Panc1 (cell line): ENCODE measurements around the gene FBXO5. TPM values are rescaled to one million over a fixed set of nuclear protein-coding genes. Genes with fewer than 3 reads are reported as not detected.

Source experiments
- ATAC-seq: fragments of 200-7000 bp; cut with Tn5 transposase; 2 replicates; pipeline ENCODE4 v1.9.1; 2020; ENCODE audit warnings: mild to moderate bottlenecking, moderate library complexity
- BruUV-seq: library from RNA; stranded (reverse); fragments of 400-500 nt; replicated peaks from 2 replicates; lab custom pipeline; 2021; lab: Mats Ljungman, UMichigan
- CTCF ChIA-PET: fragments of 300-600 bp; sonication (Branson Sonifier 250); formaldehyde crosslinking; loops from one replicate; lab custom pipeline; 2022; ENCODE audit warnings: antibody characterized with exemption; lab: Charles Lee
- POLR2A ChIA-PET: fragments of 300-600 bp; sonication (Branson Sonifier 250); formaldehyde crosslinking; loops from one replicate; lab custom pipeline; 2022; ENCODE audit warnings: antibody characterized with exemption; lab: Charles Lee
- DNase-seq: peaks from one replicate; pipeline ENCODE4 v3.0.0-alpha.2; 2010; ENCODE audit warnings: low read depth, low spot score
- H3K27ac ChIP-seq: 2 replicates; pipeline ENCODE4 v1.5.1; 2011; ENCODE audit warnings: mild to moderate bottlenecking, low read length, inconsistent platforms
- H3K27me3 ChIP-seq: fragments of 200-500 bp; sonication (Bioruptor generic); 2 replicates; pipeline ENCODE4 v1.6.0; 2014; ENCODE audit warnings: low read length, inconsistent platforms; ENCODE audit not compliant: control insufficient read depth, insufficient read depth
- H3K36me3 ChIP-seq: fragments of 200-500 bp; sonication (Bioruptor generic); 2 replicates; pipeline ENCODE4 v1.5.1; 2014; ENCODE audit warnings: inconsistent platforms, mild to moderate bottlenecking, low read length, moderate library complexity; ENCODE audit not compliant: control insufficient read depth, insufficient read depth
- H3K4me1 ChIP-seq: 2 replicates; pipeline ENCODE4 v1.5.1; 2011; ENCODE audit warnings: inconsistent platforms, mild to moderate bottlenecking, low read length, moderate library complexity; ENCODE audit not compliant: control insufficient read depth, insufficient read depth
- H3K4me3 ChIP-seq, 2 experiments: 2 replicates each; pipeline ENCODE4 v1.5.1; 2011 to 2012; ENCODE audit warnings: low read depth in 2 of 2, low read length in 2 of 2, mild to moderate bottlenecking in 2 of 2, inconsistent platforms in 1 of 2, moderate library complexity in 1 of 2
- H3K9me3 ChIP-seq: fragments of 200-500 bp; sonication (Bioruptor generic); 2 replicates; pipeline ENCODE4 v1.5.1; 2014; ENCODE audit warnings: low read depth, mild to moderate bottlenecking, inconsistent platforms, low read length, moderate library complexity; ENCODE audit not compliant: control insufficient read depth, insufficient read depth
- CTCF ChIP-seq: fragments of 450-650 bp; IDR thresholded peaks from 2 replicates; pipeline ENCODE4 v1.5.1; 2017; ENCODE audit warnings: mild to moderate bottlenecking
- POLR2AphosphoS5 ChIP-seq: IDR thresholded peaks from 2 replicates; pipeline ENCODE4 v1.6.1; 2012; ENCODE audit warnings: mild to moderate bottlenecking, low read depth, low read length, moderate library complexity
- SIN3A ChIP-seq: IDR thresholded peaks from 2 replicates; pipeline ENCODE4 v1.6.1; 2012; ENCODE audit warnings: low read depth, mild to moderate bottlenecking, low read length, moderate library complexity, borderline replicate concordance; ENCODE audit not compliant: insufficient read depth
- TCF7L2 ChIP-seq: IDR thresholded peaks from 2 replicates; pipeline ENCODE4 v1.6.1; 2011; ENCODE audit warnings: mild to moderate bottlenecking, low read depth, low read length, inconsistent platforms
- in situ Hi-C: cut with HindIII; loops from 2 replicates; pipeline ENCODE4 v1.10.0; 2016; ENCODE audit warnings: low sequenced_read_pairs, low pct_unique_long_range_greater_than_20kb
- intact Hi-C: fragments of 100-400 bp; cut with micrococcal nuclease; formaldehyde crosslinking; loops from one replicate; pipeline ENCODE4 v1.10.0; 2022; ENCODE audit not compliant: unreplicated experiment
- total RNA-seq: library from RNA; stranded (reverse); gene quantifications from one replicate; pipeline ENCODE4 v1.2.1, GENCODE V29; 2021; ENCODE audit not compliant: unreplicated experiment
- TF ChIP-seq, protein P1 (sequence below), 2 experiments: IDR thresholded peaks; 2 replicates each; pipeline ENCODE4 v1.6.1; 2011 to 2012; ENCODE audit warnings: low read depth in 2 of 2, control low read depth in 1 of 2, low read length in 1 of 2, mild to moderate bottlenecking in 1 of 2, moderate library complexity in 1 of 2; ENCODE audit not compliant: insufficient read depth in 1 of 2

Gene FBXO5
- total RNA-seq, 1 experiment from 2014 or later, result 33.6 TPM

GRCh38 chr6:152948150-152948768, 34.6 kb downstream of the FBXO5 start:
- CTCF ChIA-PET, result interaction anchor here (0.6 to 2.1 kb wide), 8 partner anchors 40 to 642 kb away, joined by 4 to 14 read pairs (median 5); partner anchors contain the start of gene VIP
- TF ChIP-seq, protein P1, sequence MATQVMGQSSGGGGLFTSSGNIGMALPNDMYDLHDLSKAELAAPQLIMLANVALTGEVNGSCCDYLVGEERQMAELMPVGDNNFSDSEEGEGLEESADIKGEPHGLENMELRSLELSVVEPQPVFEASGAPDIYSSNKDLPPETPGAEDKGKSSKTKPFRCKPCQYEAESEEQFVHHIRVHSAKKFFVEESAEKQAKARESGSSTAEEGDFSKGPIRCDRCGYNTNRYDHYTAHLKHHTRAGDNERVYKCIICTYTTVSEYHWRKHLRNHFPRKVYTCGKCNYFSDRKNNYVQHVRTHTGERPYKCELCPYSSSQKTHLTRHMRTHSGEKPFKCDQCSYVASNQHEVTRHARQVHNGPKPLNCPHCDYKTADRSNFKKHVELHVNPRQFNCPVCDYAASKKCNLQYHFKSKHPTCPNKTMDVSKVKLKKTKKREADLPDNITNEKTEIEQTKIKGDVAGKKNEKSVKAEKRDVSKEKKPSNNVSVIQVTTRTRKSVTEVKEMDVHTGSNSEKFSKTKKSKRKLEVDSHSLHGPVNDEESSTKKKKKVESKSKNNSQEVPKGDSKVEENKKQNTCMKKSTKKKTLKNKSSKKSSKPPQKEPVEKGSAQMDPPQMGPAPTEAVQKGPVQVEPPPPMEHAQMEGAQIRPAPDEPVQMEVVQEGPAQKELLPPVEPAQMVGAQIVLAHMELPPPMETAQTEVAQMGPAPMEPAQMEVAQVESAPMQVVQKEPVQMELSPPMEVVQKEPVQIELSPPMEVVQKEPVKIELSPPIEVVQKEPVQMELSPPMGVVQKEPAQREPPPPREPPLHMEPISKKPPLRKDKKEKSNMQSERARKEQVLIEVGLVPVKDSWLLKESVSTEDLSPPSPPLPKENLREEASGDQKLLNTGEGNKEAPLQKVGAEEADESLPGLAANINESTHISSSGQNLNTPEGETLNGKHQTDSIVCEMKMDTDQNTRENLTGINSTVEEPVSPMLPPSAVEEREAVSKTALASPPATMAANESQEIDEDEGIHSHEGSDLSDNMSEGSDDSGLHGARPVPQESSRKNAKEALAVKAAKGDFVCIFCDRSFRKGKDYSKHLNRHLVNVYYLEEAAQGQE (IDR thresholded peaks at IDR 0.05; ENCODE audit: insufficient read depth in 1 of 2, low read depth in 2 of 2, low read length in 1 of 2), result no peak
- TF ChIP-seq CTCF, result peak; percentile 78
- TF ChIP-seq TCF7L2, result no peak
- POLR2A ChIA-PET, result no interaction called here
- peak; percentile 20 for DNase-seq
- no peak overlapping the region for H3K27ac ChIP-seq
- intact Hi-C loops, result loop anchor here (1.0 to 2.0 kb wide), 3 partner anchors 84 to 395 kb away; no protein-coding TSS in a partner anchor
- H3K4me1 ChIP-seq, result peaks cover 4% of the 10 kb centered on the region; the same call in 1 of the 2 replicates
- H3K4me3 ChIP-seq, result peak overlapping the region in 1 of 2 experiments; percentile 29; a peak in 1 of 4 replicates
- no TSS peak for BruUV-seq
- H3K9me3 ChIP-seq, result no peaks in the 10 kb centered on the region
- no peaks in the 10 kb centered on the region for H3K36me3 ChIP-seq
- in situ Hi-C loops, result no loop called here
- 0 out of 2 replicates have a peak, but pooled peaks cover 4% of the 10 kb centered on the region for H3K27me3 ChIP-seq
- ATAC-seq, result peak; percentile 92

GRCh38 chr6:152946995-152947394, 35.8 kb downstream of the FBXO5 start:
- intact Hi-C loops, result no loop called here
- H3K27me3 ChIP-seq, result 0 out of 2 replicates have a peak, but pooled peaks cover 4% of the 10 kb centered on the region
- no peaks in the 10 kb centered on the region for H3K36me3 ChIP-seq
- in situ Hi-C loops, result no loop called here
- CTCF ChIA-PET, result interaction anchor here (1.6 kb wide), 1 partner anchor 82 kb away, joined by 6 read pairs; no protein-coding TSS in a partner anchor
- H3K9me3 ChIP-seq, result no peaks in the 10 kb centered on the region
- TF ChIP-seq POLR2AphosphoS5, result no peak
- no peak for TF ChIP-seq SIN3A
- TF ChIP-seq, protein P1 (IDR thresholded peaks at IDR 0.05; ENCODE audit: insufficient read depth in 1 of 2, low read depth in 2 of 2, low read length in 1 of 2), result no peak
- no peak for TF ChIP-seq TCF7L2
- no peak for TF ChIP-seq CTCF
- BruUV-seq, result no TSS peak
- H3K27ac ChIP-seq, result no peak overlapping the region
- ATAC-seq (no peak), DNase-seq (no peak)
- no peak overlapping the region for H3K4me3 ChIP-seq
- POLR2A ChIA-PET, result no interaction called here
- peaks cover 4% of the 10 kb centered on the region; the same call in 1 of the 2 replicates for H3K4me1 ChIP-seq
